Stomach (tissue), 4 donors: ENCODE results near the gene UNC45B.

Experiments used
- CTCF ChIP-seq, 7 experiments: fragments of 450-650 bp in 4 of 7; fragments of 200-600 bp in 3 of 7; sonication (generic) in 3 of 7; IDR thresholded peaks; one replicate each; pipeline ENCODE4 v1.5.1; 2016 to 2019; ENCODE audit warnings: antibody characterized with exemption in 7 of 7, control low read depth in 2 of 7, mild to moderate bottlenecking in 1 of 7
- EP300 ChIP-seq: sonication (generic); formaldehyde crosslinking; IDR thresholded peaks from one replicate; pipeline ENCODE4 v1.6.1; 2017; ENCODE audit warnings: antibody characterized with exemption
- POLR2A ChIP-seq, 4 donors: fragments of 450-650 bp; IDR thresholded peaks; one replicate each; pipeline ENCODE4 v1.6.1; 2016; ENCODE audit warnings: antibody characterized with exemption in 4 of 4, control low read depth in 2 of 4, mild to moderate bottlenecking in 1 of 4, moderate library complexity in 1 of 4
- POLR2AphosphoS5 ChIP-seq, 3 donors: sonication (generic); formaldehyde crosslinking; IDR thresholded peaks; one replicate each; pipeline ENCODE4 v1.6.1; 2016; ENCODE audit warnings: antibody characterized with exemption in 3 of 3

DNA sequence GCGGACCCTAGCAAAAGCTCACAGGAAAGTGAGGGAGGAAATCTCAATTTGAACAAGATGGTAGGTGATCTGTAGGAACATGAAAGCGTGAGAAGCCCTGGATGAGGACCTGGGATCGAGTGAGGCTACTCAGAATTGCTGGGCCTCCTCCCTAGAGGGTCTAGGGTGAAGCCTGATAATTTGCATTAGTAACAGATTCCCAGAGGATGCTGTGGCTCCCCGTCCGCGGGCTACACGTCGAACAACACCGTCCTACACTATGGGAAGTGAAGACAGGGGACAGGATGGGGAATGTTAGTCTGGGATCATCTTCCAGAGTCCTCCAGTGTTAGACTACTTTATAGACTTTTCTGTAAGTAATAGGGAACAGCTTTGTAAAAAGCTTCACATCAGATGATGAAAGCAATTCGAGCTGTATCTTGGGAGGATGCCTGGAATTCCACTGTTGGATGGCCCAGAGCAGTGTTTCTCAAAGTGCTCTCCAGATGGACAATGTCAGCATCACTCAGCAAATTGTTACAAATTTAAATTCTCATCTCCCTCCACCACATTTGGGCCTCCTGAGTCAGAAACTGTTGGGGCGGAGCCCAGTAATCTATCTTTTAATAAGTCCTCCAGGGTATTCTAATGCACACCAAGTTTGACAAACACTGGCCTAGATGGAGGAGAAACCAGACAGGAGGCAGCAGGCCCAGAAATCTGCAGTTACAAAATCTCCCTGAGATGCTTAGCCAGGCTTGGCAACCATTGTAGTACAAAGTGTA, 19.7 kb upstream of the UNC45B start:
- TF ChIP-seq CTCF (IDR thresholded peaks at IDR 0.05) (no peak), POLR2A (IDR thresholded peaks at IDR 0.05) (no peak), EP300 (no peak), POLR2AphosphoS5 (IDR thresholded peaks at IDR 0.05) (no peak)
